Epithelial cell of prostate (primary cell): ENCODE measurements around the gene RADX.
A peak's percentile ranks its signal among the peaks of the same experiment; 100 is the strongest.

Experiments used
- DNase-seq: peaks from one replicate; pipeline ENCODE4 v3.0.0-alpha.2; 2011; ENCODE audit warnings: low read depth, low spot score
- H3K27ac ChIP-seq: fragments of 450-650 bp; 2 replicates; pipeline ENCODE4 v1.5.1; 2017; ENCODE audit warnings: mild to moderate bottlenecking

The RADX gene

DNA sequence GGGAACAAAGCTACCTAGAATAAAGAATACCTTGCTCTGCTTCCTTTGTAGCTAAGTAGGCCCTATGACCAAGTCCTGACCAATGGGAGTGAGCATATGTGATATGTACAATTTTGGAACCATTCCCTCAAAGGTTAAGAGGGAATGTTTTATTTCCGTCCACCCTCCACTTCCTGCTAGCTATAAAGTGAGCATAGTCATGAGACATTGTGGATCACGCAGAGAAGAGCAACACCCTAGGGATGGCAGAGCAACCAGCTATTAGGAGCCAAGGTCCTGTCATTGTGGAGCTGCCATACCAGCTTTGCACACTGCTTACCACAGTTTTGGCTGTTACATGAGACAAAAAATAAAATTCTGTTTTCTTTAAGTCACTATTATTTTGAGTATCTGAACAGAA is 68.9 kb downstream of the RADX start:
- no peak overlapping the region for H3K27ac ChIP-seq
- no peak for DNase-seq

GRCh38 chrX:106684207-106684606 is 72.4 kb downstream of the RADX start:
- H3K27ac ChIP-seq, result no peak overlapping the region
- peak; percentile 36 for DNase-seq

DNA sequence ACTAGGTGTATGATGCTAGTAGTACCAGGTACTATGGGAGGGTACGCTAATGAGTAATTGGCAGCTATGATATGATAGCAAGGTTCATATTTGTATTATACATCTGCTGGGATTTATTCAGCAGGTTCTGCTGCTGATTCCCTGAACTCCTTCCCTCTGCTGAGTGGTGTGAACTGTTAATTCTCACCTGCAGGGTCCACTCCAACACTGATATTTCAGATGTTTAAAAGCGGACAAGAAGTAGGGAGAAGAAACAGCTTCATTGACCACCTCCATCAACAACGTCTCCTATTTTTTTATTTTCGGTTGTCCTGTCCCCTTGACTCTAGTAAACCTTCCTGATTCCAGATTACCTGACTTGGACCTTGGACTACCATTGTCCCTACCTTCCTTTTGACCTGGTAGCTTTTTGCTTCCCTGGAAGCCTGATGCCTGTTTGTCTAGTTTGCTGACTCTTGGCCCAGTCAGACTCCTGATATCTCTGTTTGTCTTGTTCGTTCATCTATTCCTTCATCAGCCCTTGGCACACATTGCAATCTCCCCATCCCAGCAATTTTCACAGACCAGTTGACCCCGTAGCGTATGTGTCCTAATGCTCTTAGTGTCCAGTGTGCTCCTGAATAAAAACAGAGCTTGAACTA is 80.8 kb downstream of the RADX start:
- H3K27ac ChIP-seq, result no peak overlapping the region
- DNase-seq, result no peak

- DNase-seq, result no peak
These were observed 84.7 kb downstream of the RADX start for GRCh38 chrX:106696502-106696901.

DNA sequence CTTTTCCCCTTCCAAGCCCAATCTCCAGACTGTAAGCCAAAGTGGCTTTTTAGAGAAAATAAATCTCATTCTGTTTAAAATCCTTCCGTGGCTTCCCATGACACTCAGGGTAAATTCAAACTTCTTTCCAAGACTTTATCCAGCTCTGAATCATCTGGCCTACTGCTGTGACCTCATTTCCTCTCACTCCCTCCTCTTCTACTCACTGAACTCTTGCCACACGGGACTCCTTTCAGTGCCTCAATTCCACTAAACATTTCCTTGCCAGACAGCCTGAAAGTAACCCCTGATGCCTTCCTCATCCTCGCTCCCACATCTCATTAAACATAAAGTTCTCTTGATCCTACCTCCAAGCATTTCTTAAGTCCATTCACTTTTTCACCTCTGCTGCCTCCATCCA is 86.9 kb downstream of the RADX start:
- no peak overlapping the region for H3K27ac ChIP-seq
- no peak for DNase-seq

More at GRCh38 chrX:106696502-106696901, 84.7 kb downstream of the RADX start:
- H3K27ac ChIP-seq, result no peak overlapping the region

DNA sequence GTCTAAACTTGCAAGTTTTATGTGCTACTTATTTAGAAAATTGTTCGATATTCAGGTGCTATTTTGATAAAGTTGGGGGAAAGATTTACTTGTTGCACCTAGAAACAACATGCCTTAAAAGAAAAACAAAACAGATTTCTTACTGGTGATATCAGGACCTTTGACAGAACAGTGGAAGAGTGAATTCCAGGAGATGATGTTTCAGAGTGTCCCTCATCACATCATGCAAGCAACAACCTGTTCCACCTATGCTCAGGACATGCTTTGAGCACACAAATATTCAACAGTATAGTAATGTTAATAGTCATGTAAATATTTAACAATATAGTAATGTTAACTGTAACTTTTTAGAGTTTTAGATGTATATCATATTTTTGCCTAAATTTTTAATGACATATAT is 90.9 kb downstream of the RADX start:
- no peak overlapping the region for H3K27ac ChIP-seq
- DNase-seq, result no peak

- H3K27ac ChIP-seq, result no peak overlapping the region
- no peak for DNase-seq
These were observed 94.7 kb downstream of the RADX start for GRCh38 chrX:106706466-106706865.

DNA sequence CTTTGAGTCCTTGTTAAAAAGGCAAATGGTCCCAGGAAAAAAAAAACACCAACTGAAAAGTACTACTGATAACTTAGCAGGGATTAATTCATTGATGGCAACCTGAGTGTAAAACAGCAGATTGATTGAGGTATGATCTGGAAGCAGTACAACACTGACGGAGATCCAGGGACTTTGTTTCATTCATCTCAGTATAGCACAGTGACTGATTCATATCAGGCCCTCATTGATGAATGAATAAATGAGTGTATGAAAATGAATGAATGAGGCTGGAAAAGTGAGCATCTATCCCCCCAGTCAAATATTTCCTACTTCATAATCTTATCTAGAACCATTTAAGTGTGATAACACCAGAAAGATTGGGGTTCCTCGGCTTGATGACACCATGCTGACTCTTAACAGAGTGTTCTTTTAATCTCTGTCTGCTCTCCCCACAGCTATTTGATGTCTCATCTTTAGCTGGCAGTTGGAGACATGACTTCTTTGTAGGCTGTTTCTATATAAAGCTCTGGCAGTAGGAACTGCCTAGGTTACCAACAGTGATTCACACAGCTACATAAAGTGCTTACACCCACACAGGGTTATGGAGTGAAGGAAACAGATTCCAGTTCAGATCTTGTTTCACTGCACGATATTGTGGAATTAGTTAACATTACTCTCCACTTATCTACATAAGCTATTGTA is 96.1 kb downstream of the RADX start:
- H3K27ac ChIP-seq, result peak overlapping the region; percentile 63
- DNase-seq, result peak; percentile 71

DNA sequence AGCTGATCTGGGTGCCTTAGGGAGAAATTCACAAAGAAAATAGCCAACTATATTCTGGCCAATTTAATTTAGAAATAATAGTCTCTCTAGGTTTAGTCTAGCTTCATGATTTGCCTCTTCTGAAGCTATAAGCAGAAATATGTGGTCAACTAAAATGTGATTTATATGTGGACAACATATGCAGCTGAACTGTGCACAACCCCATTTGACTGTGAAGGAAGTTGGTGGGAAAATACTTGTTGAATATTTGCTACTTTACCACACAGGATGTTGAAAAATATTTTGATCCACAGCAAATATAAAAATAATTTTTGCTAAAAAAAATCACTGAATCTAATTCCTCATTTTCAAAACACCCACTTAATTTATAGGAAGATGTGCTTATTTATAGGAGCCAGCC is 99.0 kb downstream of the RADX start:
- no peak overlapping the region for H3K27ac ChIP-seq
- DNase-seq, result no peak

GRCh38 chrX:106711375-106711774 is 99.6 kb downstream of the RADX start:
- no peak overlapping the region for H3K27ac ChIP-seq
- DNase-seq, result no peak

DNA sequence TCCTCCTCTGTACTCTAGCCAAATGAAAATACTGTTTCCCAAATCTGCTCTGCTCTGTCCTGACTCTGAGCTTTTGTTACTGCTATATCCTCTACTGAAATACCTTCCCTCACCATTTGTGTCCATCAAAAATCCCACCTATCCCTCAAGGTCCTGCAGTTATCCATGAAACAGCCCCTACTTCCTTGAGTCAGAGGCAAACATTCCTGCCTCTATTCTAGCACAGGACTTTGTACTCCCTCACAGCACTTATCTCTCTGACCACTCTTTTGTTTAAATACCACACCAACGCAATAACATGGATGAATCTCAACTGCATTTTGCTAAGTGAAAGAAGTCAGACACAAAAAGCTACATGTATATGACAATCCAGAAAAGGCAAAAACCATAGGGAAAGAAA is 104.2 kb downstream of the RADX start:
- no peak overlapping the region for H3K27ac ChIP-seq
- no peak for DNase-seq

GRCh38 chrX:106716463-106716862 is 104.7 kb downstream of the RADX start:
- no peak overlapping the region for H3K27ac ChIP-seq
- DNase-seq, result no peak

DNA sequence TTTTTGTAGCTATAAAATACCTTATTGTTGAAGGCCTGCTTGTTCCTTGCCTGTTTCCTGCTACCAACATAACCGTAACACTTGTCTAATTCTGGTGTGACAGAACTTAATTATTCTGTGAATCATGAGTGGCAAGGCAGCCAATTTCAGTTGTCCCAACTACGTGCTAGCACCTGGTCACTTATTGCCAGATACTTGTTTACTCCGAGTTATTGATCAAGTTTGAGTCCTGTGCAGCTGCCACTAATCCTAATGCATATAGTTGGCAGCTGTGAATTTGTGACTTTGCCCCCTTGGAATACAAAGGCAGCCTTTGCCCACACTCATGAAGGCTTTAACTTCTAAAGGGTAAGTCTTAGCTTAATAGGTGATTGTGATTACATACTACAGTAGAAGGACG is 106.9 kb downstream of the RADX start:
- DNase-seq, result no peak
- H3K27ac ChIP-seq, result no peak overlapping the region

- no peak for DNase-seq
- H3K27ac ChIP-seq, result peak overlapping the region; percentile 52
These were observed 114.2 kb downstream of the RADX start for GRCh38 chrX:106725931-106726330.

- no peak for DNase-seq
- peak within 1 kb of the TSS; percentile 52 for H3K27ac ChIP-seq
These were observed 115.0 kb downstream of the RADX start, which contains the start of gene RNF128 for GRCh38 chrX:106726485-106727437. Gene RNF128, plus strand, starts transcription at chrX:106726701. Its CDS starts 213 bp downstream, at chrX:106726914.

DNA sequence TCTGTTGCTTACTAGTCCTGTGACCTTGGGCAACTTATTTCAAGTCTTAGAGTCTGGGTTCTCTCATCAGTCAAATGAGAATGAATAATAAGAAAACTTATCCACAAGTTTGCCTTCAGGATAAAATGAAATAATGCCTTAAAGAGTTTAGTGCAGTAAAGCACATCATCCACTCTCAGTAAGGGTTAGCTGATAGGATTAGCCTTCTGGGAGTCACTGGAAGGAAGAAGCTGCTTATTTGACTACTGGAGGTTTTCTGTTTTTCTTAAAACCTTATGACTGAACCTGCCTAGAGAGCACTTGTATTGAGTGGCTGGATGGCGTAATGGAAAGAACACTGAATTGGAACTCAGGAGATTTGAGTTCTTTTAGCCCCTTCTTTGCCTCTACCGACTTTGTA is 116.6 kb downstream of the RADX start:
- DNase-seq, result no peak
- H3K27ac ChIP-seq, result peak overlapping the region; percentile 52
